Measurements from ENCODE around the gene TTLL8.
"Not testable (repeated sequence)": the region's sequence is repeated elsewhere in the genome, so short reads cannot be mapped to it uniquely, and the experiment has no call there.

GRCh38 chr22:49981799-49982198 is 76.3 kb downstream of the TTLL8 start:
- TF ChIP-seq, protein P1, sequence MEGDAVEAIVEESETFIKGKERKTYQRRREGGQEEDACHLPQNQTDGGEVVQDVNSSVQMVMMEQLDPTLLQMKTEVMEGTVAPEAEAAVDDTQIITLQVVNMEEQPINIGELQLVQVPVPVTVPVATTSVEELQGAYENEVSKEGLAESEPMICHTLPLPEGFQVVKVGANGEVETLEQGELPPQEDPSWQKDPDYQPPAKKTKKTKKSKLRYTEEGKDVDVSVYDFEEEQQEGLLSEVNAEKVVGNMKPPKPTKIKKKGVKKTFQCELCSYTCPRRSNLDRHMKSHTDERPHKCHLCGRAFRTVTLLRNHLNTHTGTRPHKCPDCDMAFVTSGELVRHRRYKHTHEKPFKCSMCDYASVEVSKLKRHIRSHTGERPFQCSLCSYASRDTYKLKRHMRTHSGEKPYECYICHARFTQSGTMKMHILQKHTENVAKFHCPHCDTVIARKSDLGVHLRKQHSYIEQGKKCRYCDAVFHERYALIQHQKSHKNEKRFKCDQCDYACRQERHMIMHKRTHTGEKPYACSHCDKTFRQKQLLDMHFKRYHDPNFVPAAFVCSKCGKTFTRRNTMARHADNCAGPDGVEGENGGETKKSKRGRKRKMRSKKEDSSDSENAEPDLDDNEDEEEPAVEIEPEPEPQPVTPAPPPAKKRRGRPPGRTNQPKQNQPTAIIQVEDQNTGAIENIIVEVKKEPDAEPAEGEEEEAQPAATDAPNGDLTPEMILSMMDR (IDR thresholded peaks at IDR 0.05), result not testable (repeated sequence)
- not testable (repeated sequence) for TF ChIP-seq POLR2A, POLR2AphosphoS5 (IDR thresholded peaks at IDR 0.05)
